ENCODE results near the gene FGFR3. TPM values are rescaled to one million over a fixed set of nuclear protein-coding genes. Genes with fewer than 3 reads are reported as not detected.

FGFR3 gene
- total and polyA plus RNA-seq, 9 of the 15 experiments (the other 6 are each of a cell fraction or from before 2014, with no cell fraction given): 1.2 to 60.4 (median 12.7) TPM

- intact Hi-C loops (cut with micrococcal nuclease): no loop called here
- in situ Hi-C loops (cut with MboI): no loop called here
- POLR2A ChIA-PET: interaction anchor here (0.6 to 3.4 kb wide), 9 partner anchors 8 to 101 kb away, joined by 3 to 17 read pairs (median 4); no protein-coding TSS in a partner anchor
- Histone ChIP-seq H3K4me3 (peak overlapping the region; percentile 67), H3K9me1 (ENCODE audit: control insufficient read depth, insufficient read depth, low read length) (peaks cover 7% of the 10 kb centered on the region), H3K27ac (ENCODE audit: extremely low read depth, low read depth, low read length) (peak overlapping the region; percentile 78; the same call in 2 of the 3 replicates), H3K36me3 (ENCODE audit: control insufficient read depth, insufficient read depth, low read length) (peaks cover 16% of the 10 kb centered on the region; the same call in 2 of the 3 replicates), H3K79me2 (ENCODE audit: control insufficient read depth, insufficient read depth, low read length) (peaks cover 41% of the 10 kb centered on the region), H3K27me3 (ENCODE audit: control insufficient read depth in 2 of 2, insufficient read depth in 2 of 2, low read length in 2 of 2) (no peaks in the 10 kb centered on the region), H2AFZ (ENCODE audit: low read depth, low read length) (no peak overlapping the region), H4K20me1 (replicated peaks; ENCODE audit: control insufficient read depth, insufficient read depth, low read length) (peaks cover 20% of the 10 kb centered on the region), H3K9ac (ENCODE audit: insufficient read depth in 1 of 2, low read depth in 2 of 2, low read length in 2 of 2) (peak overlapping the region; percentile 73 to 95; a peak in 3 of 4 replicates), H3K4me1 (replicated peaks in 1 of 2; ENCODE audit: control insufficient read depth in 2 of 2, insufficient read depth in 2 of 2, low read length in 2 of 2) (peaks cover 6 to 72% of the 10 kb centered on the region in 2 experiments), H3K9me3 (replicated peaks; ENCODE audit: control insufficient read depth, insufficient read depth, low read depth, low read length) (no peaks in the 10 kb centered on the region), H3K4me2 (ENCODE audit: insufficient read depth, low read length) (peak overlapping the region; percentile 78; the same call in 1 of the 2 replicates)
- DNase-seq (ENCODE audit: extremely low read depth in 1 of 4, low spot score in 3 of 4): peak in 3 of 4 experiments; percentile 70 to 73 (median 71)
- WGBS (ENCODE audit: insufficient coverage, low coverage, missing lambda C conversion rate): 6% methylated on average over 8 of the region's 44 CpGs
- ATAC-seq: peak; percentile 34
- no TSS peak for BruUV-seq (replicated peaks)
- CTCF ChIA-PET (ENCODE audit: low intra/inter-chr PET ratio): interaction anchor here (0.6 kb wide), 1 partner anchor 45 kb away, joined by 5 read pairs; no protein-coding TSS in a partner anchor
- FAIRE-seq: no peak
- TF ChIP-seq ZBED1 (IDR thresholded peaks at IDR 0.05): no peak
- no peak for TF ChIP-seq NR2C1 (IDR thresholded peaks at IDR 0.05)
- TF ChIP-seq NR2C1 (tag; IDR thresholded peaks at IDR 0.05): no peak
- no peak for TF ChIP-seq SIN3A (IDR thresholded peaks at IDR 0.05; ENCODE audit: borderline replicate concordance in 2 of 2, control insufficient read depth in 1 of 2, low read depth in 2 of 2, low read length in 2 of 2)
- peak; percentile 39 for TF ChIP-seq POLR2G (IDR thresholded peaks at IDR 0.05; ENCODE audit: low read depth, low read length)
- TF ChIP-seq VEZF1 (CRISPR knock-in tag; IDR thresholded peaks at IDR 0.05): peak; percentile 68
- TF ChIP-seq ZNF639 (CRISPR knock-in tag; conservative IDR thresholded peaks at IDR 0.05 in 1 of 2, IDR thresholded peaks at IDR 0.05 in 1 of 2): peak in 1 of 2 experiments; percentile 40; a peak in 1 of 4 replicates
- TF ChIP-seq CXXC5 (CRISPR knock-in tag; IDR thresholded peaks at IDR 0.05): no peak
- TF ChIP-seq CCNT2 (IDR thresholded peaks at IDR 0.05; ENCODE audit: borderline replicate concordance, extremely low read depth, insufficient read length, low read depth, low read length): peak; percentile 35
- TF ChIP-seq HMGN3 (IDR thresholded peaks at IDR 0.05; ENCODE audit: borderline replicate concordance, extremely low read depth, insufficient read length, low read depth, low read length): peak; percentile 25
- 0 out of 4 replicates have a peak, but pooled peaks of 1 of the 2 experiments have one; percentile 26 for TF ChIP-seq UBTF (IDR thresholded peaks at IDR 0.05; ENCODE audit: borderline replicate concordance in 1 of 2, low read depth in 2 of 2, low read length in 2 of 2)
- no peak for TF ChIP-seq TCFL5 (CRISPR knock-in tag; conservative IDR thresholded peaks at IDR 0.05)
- no peak for TF ChIP-seq CBFA2T3 (IDR thresholded peaks at IDR 0.05)
- TF ChIP-seq ETS1 (conservative IDR thresholded peaks at IDR 0.05; ENCODE audit: control insufficient read depth, low read depth, low read length): peak; percentile 43; the same call in 1 of the 2 replicates
Observed at GRCh38 chr4:1793496-1793840, 375 bp downstream of the FGFR3 start.
